Glutamatergic neuron (in vitro differentiated cells): Measurements from ENCODE around the gene NPW. TPM values are rescaled to one million over a fixed set of nuclear protein-coding genes. Genes with fewer than 3 reads are reported as not detected.

ENCODE experiments used
- DNase-seq: peaks from one replicate; pipeline ENCODE4 v3.0.0; 2022
- H3K27ac Mint-ChIP-seq: one replicate; pipeline ENCODE4 v1.8.0; 2020; ENCODE audit warnings: mild to moderate bottlenecking, mixed read lengths, inconsistent platforms; ENCODE audit not compliant: unreplicated experiment
- H3K27me3 Mint-ChIP-seq: one replicate; pipeline ENCODE4 v1.8.0; 2020; ENCODE audit warnings: mild to moderate bottlenecking, moderate library complexity, mixed read lengths, inconsistent platforms; ENCODE audit not compliant: unreplicated experiment
- H3K36me3 Mint-ChIP-seq: one replicate; pipeline ENCODE4 v1.8.0; 2020; ENCODE audit warnings: mild to moderate bottlenecking, mixed read lengths, inconsistent platforms; ENCODE audit not compliant: unreplicated experiment
- H3K4me1 Mint-ChIP-seq: one replicate; pipeline ENCODE4 v1.8.0; 2020; ENCODE audit warnings: mild to moderate bottlenecking, low read depth, mixed read lengths, inconsistent platforms; ENCODE audit not compliant: unreplicated experiment
- H3K4me3 Mint-ChIP-seq: one replicate; pipeline ENCODE4 v1.8.0; 2020; ENCODE audit warnings: mild to moderate bottlenecking, mixed read lengths, inconsistent platforms; ENCODE audit not compliant: unreplicated experiment
- H3K9me3 Mint-ChIP-seq: one replicate; pipeline ENCODE4 v1.8.0; 2020; ENCODE audit warnings: mild to moderate bottlenecking, moderate library complexity, mixed read lengths, inconsistent platforms; ENCODE audit not compliant: unreplicated experiment
- total RNA-seq: library from RNA; stranded (reverse); fragmentation: NEBNext Ultra II Directional; extraction: Animal tissue kit (Norgen Biotek cat#: 25700); gene quantifications from one replicate; pipeline ENCODE4 v1.2.1, GENCODE V29; 2021; ENCODE audit not compliant: unreplicated experiment
- TF ChIP-seq, protein P1 (sequence below): fragments of 200-600 bp; sonication (generic); IDR thresholded peaks from one replicate; pipeline ENCODE4 v1.5.0; 2021; ENCODE audit not compliant: partially characterized antibody, unreplicated experiment

The NPW gene
- total RNA-seq, 1 donor from 2014 or later: 0.91 TPM

DNA sequence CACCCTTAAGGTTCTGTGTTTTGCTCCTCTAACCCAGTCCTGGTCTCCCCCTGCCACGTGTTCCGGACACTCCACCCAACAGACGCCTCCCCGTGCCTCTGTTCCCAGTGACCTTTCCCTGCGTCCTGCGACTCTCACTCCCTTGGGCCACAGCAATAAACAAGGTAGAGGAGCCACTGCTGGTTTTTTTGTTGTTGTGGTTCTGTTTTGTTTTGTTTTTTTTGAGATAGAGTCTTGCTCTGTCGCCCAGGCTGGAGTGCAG is 3.7 kb upstream of the NPW start:
- H3K27ac Mint-ChIP-seq: peak overlapping the region; percentile 68
- peak overlapping the region; percentile 46 for H3K4me3 Mint-ChIP-seq
- H3K27me3 Mint-ChIP-seq: peaks cover 9% of the 10 kb centered on the region
- H3K36me3 Mint-ChIP-seq: no peaks in the 10 kb centered on the region
- H3K9me3 Mint-ChIP-seq: peaks cover 4% of the 10 kb centered on the region
- peaks cover 8% of the 10 kb centered on the region for H3K4me1 Mint-ChIP-seq
- no peak for DNase-seq
- TF ChIP-seq, protein P1, sequence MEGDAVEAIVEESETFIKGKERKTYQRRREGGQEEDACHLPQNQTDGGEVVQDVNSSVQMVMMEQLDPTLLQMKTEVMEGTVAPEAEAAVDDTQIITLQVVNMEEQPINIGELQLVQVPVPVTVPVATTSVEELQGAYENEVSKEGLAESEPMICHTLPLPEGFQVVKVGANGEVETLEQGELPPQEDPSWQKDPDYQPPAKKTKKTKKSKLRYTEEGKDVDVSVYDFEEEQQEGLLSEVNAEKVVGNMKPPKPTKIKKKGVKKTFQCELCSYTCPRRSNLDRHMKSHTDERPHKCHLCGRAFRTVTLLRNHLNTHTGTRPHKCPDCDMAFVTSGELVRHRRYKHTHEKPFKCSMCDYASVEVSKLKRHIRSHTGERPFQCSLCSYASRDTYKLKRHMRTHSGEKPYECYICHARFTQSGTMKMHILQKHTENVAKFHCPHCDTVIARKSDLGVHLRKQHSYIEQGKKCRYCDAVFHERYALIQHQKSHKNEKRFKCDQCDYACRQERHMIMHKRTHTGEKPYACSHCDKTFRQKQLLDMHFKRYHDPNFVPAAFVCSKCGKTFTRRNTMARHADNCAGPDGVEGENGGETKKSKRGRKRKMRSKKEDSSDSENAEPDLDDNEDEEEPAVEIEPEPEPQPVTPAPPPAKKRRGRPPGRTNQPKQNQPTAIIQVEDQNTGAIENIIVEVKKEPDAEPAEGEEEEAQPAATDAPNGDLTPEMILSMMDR: no peak

DNA sequence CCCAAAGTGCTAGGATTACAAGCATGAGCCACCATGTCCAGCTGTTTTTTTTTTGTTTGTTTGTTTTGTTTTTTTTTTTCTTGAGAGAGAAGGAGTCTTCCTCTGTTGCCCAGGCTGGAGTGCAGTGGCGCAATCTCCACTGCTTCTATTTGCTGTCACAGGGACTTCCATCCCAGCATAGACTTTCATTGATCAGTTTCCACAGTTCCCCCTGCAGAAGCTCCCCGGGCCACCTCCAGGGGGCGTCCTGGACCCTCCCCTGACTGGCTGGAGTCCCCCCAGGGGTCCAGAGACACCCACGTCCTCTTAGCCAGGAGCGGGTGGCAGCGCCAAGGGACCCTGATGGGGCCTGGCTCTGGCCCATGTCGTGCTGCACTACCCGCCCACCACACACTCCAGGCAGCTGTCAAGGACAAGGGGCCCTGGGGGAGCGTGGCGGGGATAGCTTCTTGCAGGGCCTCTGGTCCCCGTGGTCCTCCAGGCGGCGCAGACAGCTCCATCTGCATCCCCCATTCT is 3.1 kb upstream of the NPW start:
- TF ChIP-seq, protein P1: peak; percentile 70
- H3K36me3 Mint-ChIP-seq: no peaks in the 10 kb centered on the region
- no peak overlapping the region for H3K4me3 Mint-ChIP-seq
- peaks cover 10% of the 10 kb centered on the region for H3K27me3 Mint-ChIP-seq
- peak; percentile 72 for DNase-seq
- peak overlapping the region; percentile 33 for H3K27ac Mint-ChIP-seq
- H3K4me1 Mint-ChIP-seq: peaks cover 8% of the 10 kb centered on the region
- H3K9me3 Mint-ChIP-seq: peaks cover 3% of the 10 kb centered on the region

DNA sequence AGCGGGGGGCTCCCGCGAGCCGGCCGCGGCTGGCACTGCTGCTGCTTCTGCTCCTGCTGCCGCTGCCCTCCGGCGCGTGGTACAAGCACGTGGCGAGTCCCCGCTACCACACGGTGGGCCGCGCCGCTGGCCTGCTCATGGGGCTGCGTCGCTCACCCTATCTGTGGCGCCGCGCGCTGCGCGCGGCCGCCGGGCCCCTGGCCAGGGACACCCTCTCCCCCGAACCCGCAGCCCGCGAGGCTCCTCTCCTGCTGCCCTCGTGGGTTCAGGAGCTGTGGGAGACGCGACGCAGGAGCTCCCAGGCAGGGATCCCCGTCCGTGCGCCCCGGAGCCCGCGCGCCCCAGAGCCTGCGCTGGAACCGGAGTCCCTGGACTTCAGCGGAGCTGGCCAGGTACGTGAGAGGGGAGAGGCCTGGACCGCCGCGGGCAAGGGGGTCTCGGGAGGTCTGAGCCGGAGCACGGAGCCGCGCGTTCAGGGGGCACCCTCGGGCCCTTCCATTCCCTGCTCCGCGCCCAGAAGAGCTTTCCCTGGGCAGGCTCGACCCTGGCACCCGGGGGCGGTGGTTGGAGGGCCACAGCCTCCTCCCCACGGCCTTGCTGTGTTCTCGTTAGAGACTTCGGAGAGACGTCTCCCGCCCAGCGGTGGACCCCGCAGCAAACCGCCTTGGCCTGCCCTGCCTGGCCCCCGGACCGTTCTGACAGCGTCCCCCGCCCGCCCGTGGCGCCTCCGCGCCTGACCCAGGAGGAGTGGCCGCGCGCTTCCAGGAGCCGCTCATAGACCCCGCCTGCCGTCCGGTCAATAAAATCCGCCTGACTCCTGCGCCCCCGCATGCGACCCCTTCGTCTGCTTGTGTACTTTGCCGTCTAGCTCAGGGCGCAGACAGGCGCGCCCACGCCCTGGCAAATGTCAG is 591 bp downstream of the NPW start:
- Mint-ChIP-seq H3K27ac (no peak overlapping the region), H3K9me3 (peaks cover 10% of the 10 kb centered on the region), H3K4me1 (peaks cover 10% of the 10 kb centered on the region), H3K36me3 (no peaks in the 10 kb centered on the region), H3K27me3 (peaks cover 16% of the 10 kb centered on the region), H3K4me3 (peak overlapping the region; percentile 64)
- DNase-seq: peak; percentile 28
- TF ChIP-seq, protein P1: no peak

DNA sequence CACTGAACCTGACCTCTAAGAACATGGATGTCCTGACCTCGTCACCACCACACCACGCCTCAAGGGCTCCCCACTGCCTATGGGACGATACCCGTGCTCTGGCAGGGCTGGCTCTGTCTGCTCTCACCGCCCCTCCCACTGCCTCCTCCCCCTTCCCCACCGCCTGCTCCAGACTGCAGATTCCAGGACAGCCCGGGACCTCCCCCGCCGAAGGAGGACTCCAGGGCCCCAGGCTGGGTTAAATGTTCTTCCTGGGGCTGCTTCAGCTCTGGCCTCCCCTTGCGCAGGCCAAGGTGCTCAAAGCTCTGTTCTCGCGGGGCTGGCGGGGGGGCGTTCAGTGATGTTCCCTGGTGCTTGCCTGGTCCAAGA is 3.1 kb downstream of the NPW start:
- no peak for DNase-seq
- no peaks in the 10 kb centered on the region for H3K36me3 Mint-ChIP-seq
- no peak overlapping the region for H3K27ac Mint-ChIP-seq
- peaks cover 7% of the 10 kb centered on the region for H3K4me1 Mint-ChIP-seq
- TF ChIP-seq, protein P1: no peak
- H3K4me3 Mint-ChIP-seq: peak overlapping the region; percentile 69
- H3K9me3 Mint-ChIP-seq: peaks cover 10% of the 10 kb centered on the region
- H3K27me3 Mint-ChIP-seq: peaks cover 21% of the 10 kb centered on the region
